GF-D8 (cell line): ENCODE measurements around the gene MAPK8IP1.
"Not testable (repeated sequence)": the region's sequence is repeated elsewhere in the genome, so short reads cannot be mapped to it uniquely, and the experiment has no call there.

Experiments
- DNase-seq: peaks from one replicate; lab custom pipeline; 2025; lab: John Stamatoyannopoulos, UW

Gene MAPK8IP1

GRCh38 chr11:45885274-45885920, at the start of gene MAPK8IP1:
Gene MAPK8IP1, plus strand, starts transcription at chr11:45885651. Its CDS starts 170 bp downstream, at chr11:45885821.
- no peak for DNase-seq

GRCh38 chr11:45839204-45839603, 46.2 kb upstream of the MAPK8IP1 start:
- DNase-seq: no peak

- not testable (repeated sequence) for DNase-seq
Measured at GRCh38 chr11:45840251-45840650, 45.2 kb upstream of the MAPK8IP1 start.

GRCh38 chr11:45843158-45843924, 42.1 kb upstream of the MAPK8IP1 start:
- DNase-seq: peak; percentile 1

- no peak for DNase-seq
Measured at GRCh38 chr11:45844822-45845578, 40.5 kb upstream of the MAPK8IP1 start.

- no peak for DNase-seq
Measured at GRCh38 chr11:45846174-45846675, 39.2 kb upstream of the MAPK8IP1 start.

GRCh38 chr11:45846974-45847910, 38.2 kb upstream of the MAPK8IP1 start, which contains the start of gene CRY2:
Gene CRY2, plus strand, starts transcription at chr11:45847475. Its CDS starts 16 bp downstream, at chr11:45847491.
- DNase-seq: peak; percentile 76

- DNase-seq: peak; percentile 18
Measured at GRCh38 chr11:45847911-45848316, 37.5 kb upstream of the MAPK8IP1 start.

GRCh38 chr11:45848654-45849081, 36.8 kb upstream of the MAPK8IP1 start:
- DNase-seq: no peak

GRCh38 chr11:45850446-45850845, 35.0 kb upstream of the MAPK8IP1 start:
- no peak for DNase-seq

GRCh38 chr11:45851228-45851627, 34.2 kb upstream of the MAPK8IP1 start:
- DNase-seq: no peak

GRCh38 chr11:45852018-45852711, 33.3 kb upstream of the MAPK8IP1 start:
- no peak for DNase-seq

GRCh38 chr11:45852712-45853101, 32.7 kb upstream of the MAPK8IP1 start:
- DNase-seq: no peak

GRCh38 chr11:45853332-45854219, 31.9 kb upstream of the MAPK8IP1 start:
- no peak for DNase-seq

GRCh38 chr11:45855308-45855707, 30.1 kb upstream of the MAPK8IP1 start:
- no peak for DNase-seq

- no peak for DNase-seq
Measured at GRCh38 chr11:45856044-45856468, 29.4 kb upstream of the MAPK8IP1 start.

- DNase-seq: no peak
Measured at GRCh38 chr11:45857961-45858474, 27.4 kb upstream of the MAPK8IP1 start.

GRCh38 chr11:45858751-45859398, 26.6 kb upstream of the MAPK8IP1 start:
- DNase-seq: no peak

- DNase-seq: no peak
Measured at GRCh38 chr11:45859661-45860140, 25.8 kb upstream of the MAPK8IP1 start.
